ENCODE data around the gene CASP2. TPM values are rescaled to one million over a fixed set of nuclear protein-coding genes. Genes with fewer than 3 reads are reported as not detected.

The CASP2 gene
- 18.9 TPM for polyA plus RNA-seq (2013, experiment 1 of 2)
- polyA plus RNA-seq (2013, experiment 2 of 2), result 18.4 TPM

- WGBS, result 3% methylated on average over 84 of the region's 84 CpGs
- Histone ChIP-seq H3K9ac (ENCODE audit: low read depth, low read length) (peak within 1 kb of the TSS; percentile 98), H3K4me1 (ENCODE audit: insufficient read depth, low read length) (peaks cover 25% of the 10 kb centered on the region), H3K9me3 (ENCODE audit: insufficient read depth, low read depth, low read length) (peaks cover 6% of the 10 kb centered on the region; the same call in 1 of the 2 replicates), H3K4me3 (ENCODE audit: low read length) (peak within 1 kb of the TSS; percentile 91), H3K27ac (ENCODE audit: low read depth, low read length) (peak within 1 kb of the TSS; percentile 82), H3K27me3 (ENCODE audit: insufficient read depth, low read length) (peaks cover 22% of the 10 kb centered on the region), H3K36me3 (ENCODE audit: insufficient read depth, low read length) (peaks cover 29% of the 10 kb centered on the region)
Measured at GRCh38 chr7:143287935-143288826, at the start of gene CASP2. Gene CASP2 (plus strand): TSS chr7:143288351. CDS start chr7:143288456, 105 bp downstream.

GRCh38 chr7:143239813-143240212 is 48.3 kb upstream of the CASP2 start:
- H3K36me3 ChIP-seq (ENCODE audit: insufficient read depth, low read length), result no peaks in the 10 kb centered on the region
- H3K9ac ChIP-seq (ENCODE audit: low read depth, low read length), result no peak overlapping the region
- 0 out of 2 replicates have a peak, but pooled peaks cover 3% of the 10 kb centered on the region for H3K9me3 ChIP-seq (ENCODE audit: insufficient read depth, low read depth, low read length)
- H3K4me1 ChIP-seq (ENCODE audit: insufficient read depth, low read length), result peaks cover 3% of the 10 kb centered on the region; the same call in 1 of the 2 replicates
- H3K27ac ChIP-seq (ENCODE audit: low read depth, low read length), result no peak overlapping the region
- peaks cover 10% of the 10 kb centered on the region for H3K27me3 ChIP-seq (ENCODE audit: insufficient read depth, low read length)
- no peak overlapping the region for H3K4me3 ChIP-seq (ENCODE audit: low read length)

- Histone ChIP-seq H3K27me3 (ENCODE audit: insufficient read depth, low read length) (peaks cover 10% of the 10 kb centered on the region), H3K4me1 (ENCODE audit: insufficient read depth, low read length) (peaks cover 3% of the 10 kb centered on the region; the same call in 1 of the 2 replicates), H3K27ac (ENCODE audit: low read depth, low read length) (no peak overlapping the region), H3K9ac (ENCODE audit: low read depth, low read length) (no peak overlapping the region), H3K4me3 (ENCODE audit: low read length) (no peak overlapping the region), H3K36me3 (ENCODE audit: insufficient read depth, low read length) (no peaks in the 10 kb centered on the region), H3K9me3 (ENCODE audit: insufficient read depth, low read depth, low read length) (0 out of 2 replicates have a peak, but pooled peaks cover 3% of the 10 kb centered on the region)
- 24% methylated on average over 8 of the region's 9 CpGs for WGBS
Measured at GRCh38 chr7:143240291-143241168, 47.6 kb upstream of the CASP2 start.

GRCh38 chr7:143242306-143242705 is 45.8 kb upstream of the CASP2 start:
- H3K27me3 ChIP-seq (ENCODE audit: insufficient read depth, low read length), result peaks cover 10% of the 10 kb centered on the region
- H3K27ac ChIP-seq (ENCODE audit: low read depth, low read length), result no peak overlapping the region
- no peaks in the 10 kb centered on the region for H3K9me3 ChIP-seq (ENCODE audit: insufficient read depth, low read depth, low read length)
- H3K4me3 ChIP-seq (ENCODE audit: low read length), result no peak overlapping the region
- no peak overlapping the region for H3K9ac ChIP-seq (ENCODE audit: low read depth, low read length)
- H3K36me3 ChIP-seq (ENCODE audit: insufficient read depth, low read length), result no peaks in the 10 kb centered on the region
- peaks cover 3% of the 10 kb centered on the region; the same call in 1 of the 2 replicates for H3K4me1 ChIP-seq (ENCODE audit: insufficient read depth, low read length)
- 94% methylated on average over 11 of the region's 11 CpGs for WGBS

GRCh38 chr7:143243111-143243510 is 45.0 kb upstream of the CASP2 start:
- no peaks in the 10 kb centered on the region for H3K36me3 ChIP-seq (ENCODE audit: insufficient read depth, low read length)
- 94% methylated on average over 7 of the region's 7 CpGs for WGBS
- no peak overlapping the region for H3K9ac ChIP-seq (ENCODE audit: low read depth, low read length)
- no peak overlapping the region for H3K4me3 ChIP-seq (ENCODE audit: low read length)
- H3K9me3 ChIP-seq (ENCODE audit: insufficient read depth, low read depth, low read length), result no peaks in the 10 kb centered on the region
- H3K27me3 ChIP-seq (ENCODE audit: insufficient read depth, low read length), result peaks cover 10% of the 10 kb centered on the region
- peaks cover 3% of the 10 kb centered on the region; the same call in 1 of the 2 replicates for H3K4me1 ChIP-seq (ENCODE audit: insufficient read depth, low read length)
- no peak overlapping the region for H3K27ac ChIP-seq (ENCODE audit: low read depth, low read length)

- Histone ChIP-seq H3K27ac (ENCODE audit: low read depth, low read length) (no peak overlapping the region), H3K4me1 (ENCODE audit: insufficient read depth, low read length) (peaks cover 3% of the 10 kb centered on the region; the same call in 1 of the 2 replicates), H3K36me3 (ENCODE audit: insufficient read depth, low read length) (no peaks in the 10 kb centered on the region), H3K9ac (ENCODE audit: low read depth, low read length) (no peak overlapping the region), H3K9me3 (ENCODE audit: insufficient read depth, low read depth, low read length) (no peaks in the 10 kb centered on the region), H3K4me3 (ENCODE audit: low read length) (no peak overlapping the region), H3K27me3 (ENCODE audit: insufficient read depth, low read length) (peaks cover 10% of the 10 kb centered on the region)
- 73% methylated on average over 3 of the region's 3 CpGs for WGBS
Measured at GRCh38 chr7:143243614-143244013, 44.5 kb upstream of the CASP2 start.

GRCh38 chr7:143244321-143244720 is 43.8 kb upstream of the CASP2 start:
- peaks cover 3% of the 10 kb centered on the region; the same call in 1 of the 2 replicates for H3K4me1 ChIP-seq (ENCODE audit: insufficient read depth, low read length)

GRCh38 chr7:143245123-143245522 is 43.0 kb upstream of the CASP2 start:
- Histone ChIP-seq H3K4me3 (ENCODE audit: low read length) (no peak overlapping the region), H3K9ac (ENCODE audit: low read depth, low read length) (no peak overlapping the region), H3K4me1 (ENCODE audit: insufficient read depth, low read length) (peaks cover 3% of the 10 kb centered on the region; the same call in 1 of the 2 replicates), H3K9me3 (ENCODE audit: insufficient read depth, low read depth, low read length) (no peaks in the 10 kb centered on the region), H3K36me3 (ENCODE audit: insufficient read depth, low read length) (no peaks in the 10 kb centered on the region), H3K27ac (ENCODE audit: low read depth, low read length) (no peak overlapping the region), H3K27me3 (ENCODE audit: insufficient read depth, low read length) (peaks cover 10% of the 10 kb centered on the region)
- 90% methylated on average over 3 of the region's 3 CpGs for WGBS

More at GRCh38 chr7:143244321-143244720, 43.8 kb upstream of the CASP2 start:
- Histone ChIP-seq H3K27me3 (ENCODE audit: insufficient read depth, low read length) (peaks cover 10% of the 10 kb centered on the region), H3K27ac (ENCODE audit: low read depth, low read length) (no peak overlapping the region), H3K9ac (ENCODE audit: low read depth, low read length) (no peak overlapping the region), H3K4me3 (ENCODE audit: low read length) (no peak overlapping the region), H3K36me3 (ENCODE audit: insufficient read depth, low read length) (no peaks in the 10 kb centered on the region), H3K9me3 (ENCODE audit: insufficient read depth, low read depth, low read length) (no peaks in the 10 kb centered on the region)
- WGBS, result 90% methylated on average over 1 of the region's 1 CpG

GRCh38 chr7:143247372-143247771 is 40.8 kb upstream of the CASP2 start:
- Histone ChIP-seq H3K27ac (ENCODE audit: low read depth, low read length) (no peak overlapping the region), H3K36me3 (ENCODE audit: insufficient read depth, low read length) (no peaks in the 10 kb centered on the region), H3K4me3 (ENCODE audit: low read length) (no peak overlapping the region), H3K9ac (ENCODE audit: low read depth, low read length) (no peak overlapping the region), H3K4me1 (ENCODE audit: insufficient read depth, low read length) (no peaks in the 10 kb centered on the region), H3K9me3 (ENCODE audit: insufficient read depth, low read depth, low read length) (no peaks in the 10 kb centered on the region), H3K27me3 (ENCODE audit: insufficient read depth, low read length) (no peaks in the 10 kb centered on the region)
- no CpG with 5 or more reads among the region's 1 CpG for WGBS

- H3K4me3 ChIP-seq (ENCODE audit: low read length), result no peak overlapping the region
- H3K9ac ChIP-seq (ENCODE audit: low read depth, low read length), result no peak overlapping the region
- no peaks in the 10 kb centered on the region for H3K36me3 ChIP-seq (ENCODE audit: insufficient read depth, low read length)
- 89% methylated on average over 2 of the region's 2 CpGs for WGBS
- no peaks in the 10 kb centered on the region for H3K27me3 ChIP-seq (ENCODE audit: insufficient read depth, low read length)
- no peak overlapping the region for H3K27ac ChIP-seq (ENCODE audit: low read depth, low read length)
- H3K4me1 ChIP-seq (ENCODE audit: insufficient read depth, low read length), result no peaks in the 10 kb centered on the region
- no peaks in the 10 kb centered on the region for H3K9me3 ChIP-seq (ENCODE audit: insufficient read depth, low read depth, low read length)
Measured at GRCh38 chr7:143248761-143249354, 39.3 kb upstream of the CASP2 start.

Data from HUES64 (cell line).